K562 treated with DMSO at 1 percent for 4 hours (cell line): ENCODE data around the gene IL2. TPM values are rescaled to one million over a fixed set of nuclear protein-coding genes. Genes with fewer than 3 reads are reported as not detected.

Experiments used
- total RNA-seq: library from RNA; unstranded; fragments of 300-600 nt; gene quantifications from 2 replicates; pipeline ENCODE4 v1.2.3, GENCODE V29; 2022; ENCODE audit not compliant: insufficient read depth

The IL2 gene
- total RNA-seq: not detected in 2 replicates

GRCh38 chr4:122456231-122457116, at the start of gene IL2:
Gene IL2 (minus strand): TSS chr4:122456725. CDS start chr4:122456440, 285 bp downstream.

Other genes starting within 250 kb of the IL2 start
- not detected in 2 replicates for gene ADAD1, start 77.7 kb downstream of the IL2 start, total RNA-seq
- not detected in 2 replicates for gene IL21, start 164.3 kb upstream of the IL2 start, total RNA-seq